Peyer's patch (tissue), 4 donors: Measurements from ENCODE around the gene C19orf44.

Experiments used
- POLR2A ChIP-seq, 2 donors: fragments of 450-650 bp; IDR thresholded peaks; one replicate each; pipeline ENCODE4 v1.5.1; 2017; ENCODE audit warnings: antibody characterized with exemption in 2 of 2, mild to moderate bottlenecking in 2 of 2, moderate library complexity in 2 of 2
- TF ChIP-seq, protein P1 (sequence below), 6 experiments: fragments of 450-650 bp in 4 of 6; fragments of 200-600 bp in 2 of 6; sonication (generic) in 1 of 6; IDR thresholded peaks; one replicate each; pipeline ENCODE4 v1.5.1; 2017 to 2019; ENCODE audit warnings: antibody characterized with exemption in 6 of 6, mild to moderate bottlenecking in 3 of 6, moderate library complexity in 1 of 6

DNA sequence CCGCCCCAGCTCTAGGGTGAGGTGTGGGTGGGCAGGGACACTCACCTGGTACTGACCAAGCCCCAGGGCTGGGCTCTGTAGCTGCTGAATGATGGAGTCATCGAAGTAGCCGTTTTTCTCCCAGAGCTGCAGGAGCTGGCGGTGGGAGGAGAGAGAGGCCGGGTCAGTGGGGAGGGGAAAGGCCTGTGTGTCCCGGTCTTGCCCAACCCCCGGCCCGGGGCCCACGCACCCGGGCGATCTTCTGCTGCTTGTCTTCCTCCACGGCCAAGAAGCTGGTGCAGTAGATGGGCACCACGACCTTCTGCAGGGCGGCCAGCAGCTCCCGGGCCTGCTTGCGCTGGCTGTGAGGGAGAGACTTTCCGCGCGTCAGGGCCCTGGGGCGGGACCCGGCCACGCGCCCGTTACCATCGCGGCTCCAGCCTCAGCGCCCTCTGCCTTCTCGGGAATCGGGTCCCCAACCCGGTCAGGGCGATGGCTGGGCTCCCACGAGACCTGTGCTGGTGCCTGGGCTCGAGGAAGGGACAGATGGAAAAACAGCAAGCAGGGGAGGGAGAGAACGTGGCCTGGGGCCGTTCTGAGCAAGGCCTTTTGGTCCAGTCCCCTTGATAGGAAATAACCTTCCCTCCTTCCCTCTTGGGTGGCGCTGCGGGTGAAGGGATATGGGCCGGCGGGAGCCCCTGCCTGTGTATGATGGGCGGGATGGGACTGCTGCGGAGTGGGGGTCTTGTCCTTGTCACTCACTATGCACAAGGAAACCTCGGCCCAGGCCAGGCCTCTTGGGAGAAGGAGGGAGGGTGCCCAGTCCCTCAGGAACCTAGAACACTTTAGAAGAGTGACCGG is 34.6 kb downstream of the C19orf44 start:
- TF ChIP-seq, protein P1, sequence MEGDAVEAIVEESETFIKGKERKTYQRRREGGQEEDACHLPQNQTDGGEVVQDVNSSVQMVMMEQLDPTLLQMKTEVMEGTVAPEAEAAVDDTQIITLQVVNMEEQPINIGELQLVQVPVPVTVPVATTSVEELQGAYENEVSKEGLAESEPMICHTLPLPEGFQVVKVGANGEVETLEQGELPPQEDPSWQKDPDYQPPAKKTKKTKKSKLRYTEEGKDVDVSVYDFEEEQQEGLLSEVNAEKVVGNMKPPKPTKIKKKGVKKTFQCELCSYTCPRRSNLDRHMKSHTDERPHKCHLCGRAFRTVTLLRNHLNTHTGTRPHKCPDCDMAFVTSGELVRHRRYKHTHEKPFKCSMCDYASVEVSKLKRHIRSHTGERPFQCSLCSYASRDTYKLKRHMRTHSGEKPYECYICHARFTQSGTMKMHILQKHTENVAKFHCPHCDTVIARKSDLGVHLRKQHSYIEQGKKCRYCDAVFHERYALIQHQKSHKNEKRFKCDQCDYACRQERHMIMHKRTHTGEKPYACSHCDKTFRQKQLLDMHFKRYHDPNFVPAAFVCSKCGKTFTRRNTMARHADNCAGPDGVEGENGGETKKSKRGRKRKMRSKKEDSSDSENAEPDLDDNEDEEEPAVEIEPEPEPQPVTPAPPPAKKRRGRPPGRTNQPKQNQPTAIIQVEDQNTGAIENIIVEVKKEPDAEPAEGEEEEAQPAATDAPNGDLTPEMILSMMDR (IDR thresholded peaks at IDR 0.05): no peak
- TF ChIP-seq POLR2A (IDR thresholded peaks at IDR 0.05): no peak
